HT-29 (cell line): ENCODE measurements around the gene SAMD5. TPM values are rescaled to one million over a fixed set of nuclear protein-coding genes. Genes with fewer than 3 reads are reported as not detected.

ENCODE experiments used
- DNase-seq: peaks from one replicate; pipeline ENCODE4 v3.0.0-alpha.2; 2015; ENCODE audit warnings: low spot score
- total RNA-seq: library from RNA; depleted of rRNA; stranded (reverse); fragments of >200 nt; shearing (Covaris generic); gene quantifications from 2 replicates; pipeline ENCODE4 v1.2.3, GENCODE V29; 2014

Gene SAMD5
- total RNA-seq, 1 experiment from 2014 or later = 0.97 TPM

DNA sequence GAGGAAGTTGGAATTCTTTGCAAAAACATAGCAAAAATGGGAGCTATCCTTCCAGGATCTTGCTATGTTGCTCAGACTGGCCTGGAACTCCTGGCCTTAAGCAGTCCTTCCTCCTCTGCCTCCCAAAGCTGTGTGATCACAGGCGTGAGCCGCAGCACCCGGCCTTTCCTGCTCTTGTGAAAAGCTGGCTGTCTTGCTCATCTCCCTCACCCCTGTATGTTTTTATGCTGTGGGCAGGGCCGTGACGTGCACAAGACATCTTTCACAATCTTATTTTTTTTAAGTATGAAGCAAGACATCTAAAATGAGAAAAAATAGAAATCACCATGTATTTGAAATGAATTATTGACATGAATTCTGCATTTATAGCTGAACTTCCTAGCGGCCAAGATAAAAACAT lies 110.4 kb downstream of the SAMD5 start:
- DNase-seq = no peak
